ENCODE data around the gene AGAP1. TPM values are rescaled to one million over a fixed set of nuclear protein-coding genes. Genes with fewer than 3 reads are reported as not detected.

The AGAP1 gene
- total RNA-seq, 1 experiment from 2014 or later: 25.8 TPM

GRCh38 chr2:235674146-235674545 lies 180.3 kb downstream of the AGAP1 start:
- Mint-ChIP-seq H3K4me3 (no peak overlapping the region), H3K4me1 (peaks cover 27 to 35% of the 10 kb centered on the region in 2 experiments), H3K27me3 (ENCODE audit: low read depth) (peaks cover 17% of the 10 kb centered on the region), H3K9me3 (no peaks in the 10 kb centered on the region), H3K36me3 (ENCODE audit: insufficient read depth in 1 of 3, low read depth in 3 of 3) (no peaks in the 10 kb centered on the region), H3K27ac (no peak overlapping the region)
- no CpG with 5 or more reads among the region's 7 CpGs for WGBS (ENCODE audit: extremely low coverage, insufficient read length, low lambda C conversion rate)
- Histone ChIP-seq H4K91ac (ENCODE audit: insufficient read length, low read depth, low read length) (no peak overlapping the region), H2BK12ac (ENCODE audit: insufficient read length, low read depth, low read length) (no peak overlapping the region), H2BK5ac (ENCODE audit: insufficient read length, low read length) (no peak overlapping the region), H4K20me1 (ENCODE audit: control insufficient read depth, insufficient read depth, insufficient read length) (no peaks in the 10 kb centered on the region), H3K56ac (ENCODE audit: insufficient read length, low read depth, low read length) (no peak overlapping the region), H4K5ac (ENCODE audit: insufficient read length, low read depth, low read length) (no peak overlapping the region), H4K8ac (replicated peaks; ENCODE audit: insufficient read length, low read depth, low read length) (no peak overlapping the region), H3K79me1 (ENCODE audit: insufficient read depth, low read depth, low read length, poor library complexity, severe bottlenecking) (no peaks in the 10 kb centered on the region), H3K4me1 (ENCODE audit: insufficient read depth, low read length) (no peaks in the 10 kb centered on the region; the same call in 1 of the 2 replicates), H2BK120ac (ENCODE audit: low read depth, low read length, poor library complexity, severe bottlenecking) (no peak overlapping the region), H3K9ac (ENCODE audit: extremely low read depth, insufficient read length, low read length) (no peak overlapping the region), H3K23me2 (ENCODE audit: insufficient read length, low read depth, low read length, poor library complexity, severe bottlenecking) (peaks cover 11% of the 10 kb centered on the region), H3K14ac (ENCODE audit: insufficient read depth, low read length) (no peak overlapping the region), H3K27me3 (ENCODE audit: insufficient read depth, low read length) (no peaks in the 10 kb centered on the region; the same call in 1 of the 2 replicates), H3K4ac (ENCODE audit: low read depth, low read length) (no peak overlapping the region), H3K9me3 (ENCODE audit: control insufficient read depth, low read depth, low read length) (no peaks in the 10 kb centered on the region), H3K79me2 (ENCODE audit: insufficient read depth, low read length) (peaks cover 7% of the 10 kb centered on the region; the same call in 1 of the 2 replicates), H2BK20ac (ENCODE audit: low read depth, low read length, poor library complexity, severe bottlenecking) (no peak overlapping the region), H3K18ac (ENCODE audit: insufficient read length, low read depth, low read length) (no peak overlapping the region), H2BK15ac (ENCODE audit: low read depth, low read length) (no peak overlapping the region), H3K23ac (ENCODE audit: insufficient read length, low read depth, low read length) (no peak overlapping the region), H2AFZ (ENCODE audit: low read length) (no peak overlapping the region), H3K4me2 (ENCODE audit: insufficient read depth, insufficient read length, low read length) (no peak overlapping the region), H3T11ph (ENCODE audit: low read length) (no peak overlapping the region), H2AK5ac (ENCODE audit: insufficient read length, low read length) (no peak overlapping the region), H3K27ac (ENCODE audit: insufficient read length, low read depth, low read length) (no peak overlapping the region)
- TF ChIP-seq CTCF (conservative IDR thresholded peaks at IDR 0.05): no peak
- no peak for DNase-seq

All from H9 (cell line).